Activated CD4-positive, alpha-beta T cell treated with anti-CD3 and anti-CD28 coated beads, Interleukin-2, amount 50 U/mL, for 4 hours (primary cell): ENCODE results near the gene DLG4.
"Not testable (repeated sequence)": the region's sequence is repeated elsewhere in the genome, so short reads cannot be mapped to it uniquely, and the experiment has no call there.

Source experiments
- DNase-seq, 2 experiments: peaks; one replicate each; pipeline ENCODE4 v3.0.0-alpha.2; 2020

DLG4 gene

DNA sequence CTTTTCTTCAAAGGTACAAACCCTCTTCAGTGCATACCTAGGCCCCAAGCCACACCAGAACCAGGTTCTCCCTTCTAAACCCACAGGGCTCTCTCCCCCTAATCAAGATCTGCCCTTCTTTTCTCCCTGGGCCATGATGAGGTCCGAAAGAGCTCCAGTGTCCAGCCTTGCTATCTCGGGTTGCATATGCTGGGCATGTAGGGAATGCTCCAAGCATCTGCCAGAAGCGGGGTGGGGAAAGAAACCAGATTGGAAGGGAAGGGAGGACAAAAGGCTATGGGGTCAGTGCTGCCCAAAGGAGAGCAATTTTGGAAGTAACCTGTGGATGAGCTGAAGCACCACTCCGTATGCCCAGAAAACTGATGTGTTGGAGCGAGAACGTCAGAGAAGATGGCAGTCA lies 29.6 kb upstream of the DLG4 start:
- DNase-seq: no peak

GRCh38 chr17:7248796-7249195 lies 29.2 kb upstream of the DLG4 start:
- no peak for DNase-seq

DNA sequence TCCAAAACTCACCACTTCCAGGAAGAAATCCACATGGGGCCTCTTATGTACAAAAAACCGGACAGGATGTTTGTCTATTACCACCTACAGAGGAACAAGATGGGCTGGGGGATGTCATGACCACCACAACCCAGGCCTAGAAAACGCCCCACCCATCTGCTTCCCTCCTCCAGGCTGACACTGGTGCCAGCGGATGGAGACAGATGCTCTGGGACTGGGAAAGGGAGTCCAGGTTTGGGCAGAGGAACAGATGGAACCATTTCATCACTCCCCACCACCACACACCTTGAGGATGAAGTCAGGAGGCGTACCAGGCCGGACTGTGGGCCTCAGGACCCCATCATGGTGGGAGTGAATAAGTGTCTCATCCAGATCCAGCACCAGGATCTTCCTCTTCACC lies 27.1 kb upstream of the DLG4 start:
- no peak for DNase-seq

DNA sequence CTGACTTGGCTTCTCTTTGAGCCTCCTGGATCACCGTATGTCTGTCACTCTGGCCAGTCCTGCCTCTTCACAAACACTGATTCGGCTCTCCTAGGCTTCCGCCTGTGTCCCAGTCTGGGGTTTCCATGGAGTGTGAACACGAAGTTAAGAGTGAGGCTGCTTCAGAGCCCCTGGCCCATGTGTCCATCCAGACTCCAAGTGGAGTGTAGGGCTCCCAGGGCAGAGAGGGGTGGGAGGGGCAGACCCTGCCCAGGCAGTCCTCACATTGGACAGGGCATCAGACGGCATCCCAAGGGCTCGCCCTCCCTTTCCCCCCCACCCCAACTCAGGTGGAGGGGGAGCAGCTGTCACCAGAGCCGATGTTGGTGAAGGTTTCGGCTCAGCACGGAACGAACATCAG lies 24.2 kb upstream of the DLG4 start:
- not testable (repeated sequence) for DNase-seq

GRCh38 chr17:7243453-7243729 lies 23.8 kb upstream of the DLG4 start:
- no peak for DNase-seq

- DNase-seq: peak; percentile 90
Measured at GRCh38 chr17:7242717-7243452, 23.2 kb upstream of the DLG4 start.

DNA sequence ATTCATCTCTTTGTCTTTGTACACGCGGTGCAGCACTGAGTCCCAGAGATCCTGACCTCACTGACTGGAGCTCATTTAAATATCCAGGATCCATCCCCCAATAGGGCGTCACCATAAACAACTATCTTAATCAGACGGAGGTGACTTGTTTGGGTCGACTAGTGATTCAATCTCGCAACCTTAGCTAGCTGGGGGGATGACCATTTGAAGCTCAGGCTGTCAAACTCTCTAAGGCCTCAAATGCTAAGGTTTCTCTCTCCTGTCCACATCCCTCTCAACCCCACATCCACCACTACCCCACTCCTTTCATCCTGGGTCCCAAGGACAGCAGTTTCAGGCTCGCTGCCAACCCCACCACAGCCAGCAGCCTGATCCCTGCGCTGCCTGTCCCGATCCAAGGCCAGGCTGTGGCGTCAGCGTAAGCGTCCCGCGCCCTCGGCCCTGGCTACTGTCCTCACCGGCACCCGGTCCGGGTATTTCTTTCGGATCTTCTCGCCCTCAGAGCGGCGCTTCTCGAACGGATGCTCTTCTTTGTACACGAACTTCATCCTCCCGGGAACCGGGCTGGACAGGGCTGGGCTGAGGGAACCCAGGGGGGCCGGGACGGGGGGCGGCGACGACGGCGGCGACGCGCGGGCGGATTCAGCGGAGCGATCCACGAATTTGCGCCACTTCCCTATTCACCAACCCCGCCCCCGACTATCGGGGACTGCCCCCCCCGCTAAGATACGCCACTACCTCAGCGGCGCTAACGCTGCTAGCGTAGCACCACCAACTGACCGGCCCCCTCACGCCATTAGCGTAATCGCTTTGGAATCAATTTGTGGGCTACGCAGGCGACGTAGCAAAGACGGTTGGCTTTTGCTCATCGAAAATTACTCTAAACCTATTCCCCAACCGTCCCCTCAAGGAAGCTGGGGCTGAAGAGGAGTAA lies 22.4 kb upstream of the DLG4 start, which contains the start of gene GABARAP:
Gene GABARAP, minus strand, starts transcription at position 667 of the 934 bp plus-strand sequence. Its CDS starts 119 bp downstream, at position 548.
- peak; percentile 90 to 93 for DNase-seq

DNA sequence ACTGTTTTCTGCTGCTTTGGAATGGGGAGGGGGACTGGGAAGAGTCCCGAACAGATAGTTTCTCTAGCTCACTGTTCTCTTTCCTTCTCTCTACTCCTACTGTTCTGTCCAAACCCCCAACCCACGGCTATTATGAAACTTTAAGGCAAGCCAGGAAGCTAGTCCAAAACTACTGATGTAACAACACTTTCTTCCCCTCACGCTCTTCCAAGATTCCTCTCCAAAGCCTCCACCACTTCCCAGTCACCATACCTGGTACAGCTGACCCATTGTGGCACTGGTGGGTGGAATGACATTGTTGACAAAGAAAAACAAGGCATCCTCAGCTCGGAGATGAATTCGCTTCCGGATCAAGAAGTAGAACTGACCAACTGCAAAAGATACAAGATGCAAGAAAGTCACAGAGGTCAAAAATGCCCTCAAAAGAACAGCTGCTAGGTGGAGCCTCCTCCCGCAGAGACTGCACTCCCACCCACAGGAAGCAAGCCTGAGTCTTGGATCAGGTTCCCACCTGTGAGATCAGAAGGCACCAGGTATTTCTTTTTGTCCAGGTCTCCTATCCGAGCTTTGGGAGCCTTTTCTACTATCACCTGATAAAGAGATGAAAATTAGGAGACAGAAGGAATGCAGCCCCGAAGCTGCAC lies 21.6 kb upstream of the DLG4 start:
- no peak for DNase-seq

DNA sequence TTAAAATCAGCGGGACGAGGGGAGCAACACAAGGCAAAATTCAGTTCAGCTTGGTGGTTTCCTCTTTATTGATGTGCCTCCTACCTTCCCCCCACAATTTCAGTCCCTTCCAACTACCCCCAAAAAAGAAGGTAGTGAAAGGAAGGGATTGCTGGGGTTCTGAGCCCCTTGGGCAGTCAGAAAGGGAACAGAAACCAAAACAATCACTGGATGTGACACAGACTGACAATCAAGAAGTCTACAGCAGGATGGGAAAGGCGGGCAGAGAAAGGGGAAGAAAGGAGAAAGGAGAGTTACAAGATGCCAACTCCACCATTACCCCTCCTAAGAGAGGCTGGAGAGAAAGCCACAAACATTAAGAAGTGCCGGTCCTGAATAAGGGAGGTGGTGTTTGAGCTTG lies 20.7 kb upstream of the DLG4 start:
- DNase-seq: no peak

DNA sequence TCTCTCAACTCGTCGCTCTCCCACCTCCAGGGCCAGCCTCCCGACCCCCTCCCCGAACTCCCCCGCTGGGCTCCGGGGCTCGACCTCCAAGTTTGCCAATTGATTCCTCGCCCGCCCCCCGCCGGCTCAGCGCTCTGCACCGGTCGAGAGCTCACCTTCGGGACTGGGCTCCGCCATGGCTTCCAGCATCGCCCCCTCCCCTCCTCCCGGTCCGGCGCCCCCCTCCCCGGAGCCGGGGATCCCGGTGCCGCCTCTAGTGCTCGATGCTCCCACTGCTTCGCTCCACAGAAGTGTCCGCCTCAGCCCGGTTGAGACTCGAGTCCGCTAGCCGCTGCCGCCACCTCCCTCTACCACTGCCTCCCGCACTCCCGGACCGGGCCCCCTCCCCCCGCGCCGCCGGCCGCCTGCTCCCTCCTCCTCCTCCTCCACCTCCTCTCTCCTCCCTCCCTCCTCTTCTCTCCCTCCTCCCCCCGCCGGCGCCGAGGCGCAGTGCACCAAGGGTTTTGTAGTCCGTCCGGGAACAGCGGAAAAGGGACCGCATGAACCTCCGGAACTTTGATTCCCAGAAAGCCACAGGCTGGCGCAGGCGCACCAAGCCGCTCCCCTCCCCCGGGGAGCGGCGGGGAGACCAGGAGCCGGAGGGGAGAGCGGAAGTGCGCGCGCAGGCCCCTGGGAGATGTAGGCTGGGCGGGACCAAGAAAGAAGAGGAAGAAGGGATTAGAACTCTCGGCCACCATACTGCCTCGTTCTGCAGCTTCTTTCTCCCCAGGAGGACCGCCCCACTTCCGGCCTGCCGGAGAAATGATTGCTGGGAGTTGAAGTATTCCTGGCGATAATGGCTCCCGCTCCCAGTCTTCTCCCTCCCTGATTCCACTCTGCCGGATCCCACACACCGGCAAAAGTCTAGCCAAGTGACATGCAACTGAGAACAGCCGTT lies 19.7 kb upstream of the DLG4 start, which contains the start of gene PHF23:
Gene PHF23, minus strand, starts transcription at position 367 of the 937 bp plus-strand sequence. Its CDS starts 178 bp downstream, at position 189.
- peak; percentile 96 to 97 for DNase-seq

- DNase-seq: no peak
Measured at GRCh38 chr17:7238420-7239090, 18.9 kb upstream of the DLG4 start.

DNA sequence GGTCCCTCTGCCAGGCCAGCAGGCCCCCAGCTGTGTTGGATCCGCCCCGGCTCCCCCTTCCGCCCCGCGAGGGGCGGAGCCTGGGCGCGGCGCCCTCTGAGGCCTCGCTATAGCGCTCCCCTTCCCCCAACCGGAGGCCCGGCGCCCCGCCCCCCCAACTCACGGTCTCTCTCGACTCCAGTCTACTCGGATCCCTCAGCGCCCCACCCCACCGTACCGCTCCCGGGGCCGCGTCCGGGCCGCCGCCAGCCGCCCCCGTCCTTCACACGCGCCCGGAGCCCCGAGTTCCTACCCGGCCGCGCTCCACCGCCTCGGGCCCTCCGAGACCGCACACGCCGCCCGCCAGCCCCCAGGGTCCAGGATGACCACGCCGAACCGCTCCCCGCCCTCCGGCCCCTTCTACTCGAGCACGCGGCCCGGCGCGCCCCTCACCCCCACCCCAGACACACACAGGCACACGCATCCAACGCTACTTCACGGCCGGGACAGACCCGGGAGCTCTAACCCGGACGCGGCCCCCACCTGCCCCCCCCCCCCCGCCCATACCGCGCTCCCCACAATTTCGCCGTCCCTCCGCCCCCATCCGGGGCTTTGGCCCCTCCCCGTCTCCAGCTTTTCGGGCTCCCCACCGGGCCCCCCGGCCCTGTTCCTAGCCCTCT lies 18.3 kb upstream of the DLG4 start:
- DNase-seq: peak; percentile 81 to 85

GRCh38 chr17:7237266-7237760 lies 17.7 kb upstream of the DLG4 start:
- DNase-seq: no peak

DNA sequence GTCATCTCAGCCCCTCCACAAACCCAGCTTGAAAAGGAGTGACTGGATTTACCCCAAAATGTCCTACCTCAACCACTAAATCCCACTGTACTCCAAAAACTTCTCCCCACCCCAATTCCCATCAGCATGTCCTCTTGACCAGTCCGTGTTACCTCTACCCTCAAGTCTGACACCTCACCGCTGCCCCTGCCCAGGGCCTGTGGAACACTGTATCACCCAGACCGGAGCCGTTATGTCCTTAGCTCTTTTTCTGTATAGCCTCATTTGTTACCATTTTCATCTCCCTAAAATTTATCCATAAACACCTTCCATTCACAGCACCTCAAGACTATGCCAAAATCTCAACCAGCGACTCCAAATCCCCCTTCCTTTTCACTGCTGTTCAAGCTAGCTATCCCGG lies 17.2 kb upstream of the DLG4 start:
- DNase-seq: no peak

DNA sequence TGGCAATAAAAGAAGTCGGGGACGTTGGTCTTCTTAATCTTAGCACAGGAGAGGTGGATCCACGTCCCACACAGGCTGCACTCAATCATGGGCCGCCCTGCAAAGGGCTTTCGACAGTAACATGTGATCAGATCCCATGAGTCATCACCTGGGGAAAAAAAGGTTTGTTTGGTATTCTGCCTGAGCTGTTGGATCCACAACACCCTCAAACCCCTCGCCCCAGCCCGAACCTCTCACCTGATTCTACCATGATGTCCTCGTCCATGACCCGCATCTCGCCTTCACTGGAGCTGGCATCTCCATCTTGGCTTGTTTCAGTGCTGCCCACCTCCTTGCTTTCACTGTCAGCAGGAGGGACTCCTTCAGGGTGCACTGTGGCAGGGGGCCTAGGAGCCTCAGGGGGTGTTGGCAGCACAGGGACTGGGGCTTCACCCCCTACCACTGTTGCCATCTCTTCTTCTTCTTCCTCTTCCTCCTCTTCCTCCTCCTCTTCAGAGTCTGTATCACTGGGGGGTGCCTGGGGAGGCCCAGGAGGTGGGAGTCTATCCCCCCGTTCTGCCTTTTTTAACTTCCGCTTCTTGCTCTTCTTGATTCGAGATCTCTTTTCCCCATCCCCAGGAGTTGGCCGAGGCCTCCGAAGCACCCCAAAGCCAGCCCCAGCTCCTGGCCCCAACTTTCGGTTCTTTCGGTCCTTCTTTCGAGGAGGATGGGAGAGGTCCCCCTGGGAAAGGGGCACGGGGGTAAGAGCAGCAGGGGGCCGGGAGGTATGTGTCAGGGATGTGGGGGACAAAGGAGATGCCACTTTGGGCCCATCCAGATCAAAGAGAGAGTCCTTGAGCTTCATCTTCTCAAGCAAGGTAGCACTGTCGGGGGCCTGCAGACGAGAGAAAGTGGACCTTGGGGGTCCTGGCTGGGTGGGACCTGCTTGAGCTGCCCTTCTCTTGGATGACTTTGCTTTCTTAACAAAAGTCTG lies 16.3 kb upstream of the DLG4 start:
- DNase-seq: no peak

- peak; percentile 93 for DNase-seq
Measured at GRCh38 chr17:7234083-7234951, 14.7 kb upstream of the DLG4 start, which contains the start of gene DVL2. Gene DVL2 (minus strand): TSS chr17:7234517. CDS start chr17:7234262, 255 bp downstream.

- no peak for DNase-seq
Measured at GRCh38 chr17:7233701-7234082, 14.1 kb upstream of the DLG4 start.

GRCh38 chr17:7232114-7232513 lies 12.5 kb upstream of the DLG4 start:
- no peak for DNase-seq

DNA sequence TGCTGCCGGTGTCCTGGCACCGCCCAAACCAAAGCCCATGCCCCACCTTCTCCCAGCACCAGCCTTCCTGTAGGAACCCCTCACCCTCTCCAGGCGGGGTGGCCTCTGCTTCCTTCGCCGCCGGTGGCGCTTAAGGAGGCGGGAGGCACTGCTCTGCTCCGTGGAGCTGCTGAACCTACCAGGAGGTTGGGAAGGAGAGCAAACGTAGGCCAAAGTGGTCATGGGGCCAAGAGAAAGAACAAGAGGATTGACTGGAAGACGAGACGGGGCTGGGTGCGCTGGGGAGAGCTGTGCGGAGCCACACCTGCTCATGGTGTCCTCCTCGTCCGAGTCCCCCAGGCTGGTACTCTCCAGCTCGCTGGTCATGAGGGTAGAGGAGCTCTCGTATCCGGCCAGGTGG lies 9.9 kb upstream of the DLG4 start:
- DNase-seq: no peak
